OCI-LY1 (cell line): ENCODE results near the gene IL1RAPL2.

ENCODE experiments used
- EZH2 ChIP-seq: fragments of 200-600 bp; sonication (generic), shearing (Covaris generic); IDR thresholded peaks from 2 replicates; pipeline ENCODE4 v1.8.0; 2017; ENCODE audit warnings: borderline replicate concordance, mixed run types, mild to moderate bottlenecking, antibody characterized with exemption, low read length, moderate library complexity, mixed read lengths
- TF ChIP-seq, protein P1 (sequence below): fragments of 200-600 bp; sonication (generic), shearing (Covaris generic); IDR thresholded peaks from 2 replicates; pipeline ENCODE4 v1.5.1; 2017; ENCODE audit warnings: mild to moderate bottlenecking, antibody characterized with exemption, low read length, moderate library complexity, mixed read lengths

- TF ChIP-seq, protein P1, sequence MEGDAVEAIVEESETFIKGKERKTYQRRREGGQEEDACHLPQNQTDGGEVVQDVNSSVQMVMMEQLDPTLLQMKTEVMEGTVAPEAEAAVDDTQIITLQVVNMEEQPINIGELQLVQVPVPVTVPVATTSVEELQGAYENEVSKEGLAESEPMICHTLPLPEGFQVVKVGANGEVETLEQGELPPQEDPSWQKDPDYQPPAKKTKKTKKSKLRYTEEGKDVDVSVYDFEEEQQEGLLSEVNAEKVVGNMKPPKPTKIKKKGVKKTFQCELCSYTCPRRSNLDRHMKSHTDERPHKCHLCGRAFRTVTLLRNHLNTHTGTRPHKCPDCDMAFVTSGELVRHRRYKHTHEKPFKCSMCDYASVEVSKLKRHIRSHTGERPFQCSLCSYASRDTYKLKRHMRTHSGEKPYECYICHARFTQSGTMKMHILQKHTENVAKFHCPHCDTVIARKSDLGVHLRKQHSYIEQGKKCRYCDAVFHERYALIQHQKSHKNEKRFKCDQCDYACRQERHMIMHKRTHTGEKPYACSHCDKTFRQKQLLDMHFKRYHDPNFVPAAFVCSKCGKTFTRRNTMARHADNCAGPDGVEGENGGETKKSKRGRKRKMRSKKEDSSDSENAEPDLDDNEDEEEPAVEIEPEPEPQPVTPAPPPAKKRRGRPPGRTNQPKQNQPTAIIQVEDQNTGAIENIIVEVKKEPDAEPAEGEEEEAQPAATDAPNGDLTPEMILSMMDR = no peak
- TF ChIP-seq EZH2 = no peak
Measured at GRCh38 chrX:105636667-105637066, 1070.7 kb downstream of the IL1RAPL2 start.
